GM10847 (cell line): Measurements from ENCODE around the gene SIRPA.

Source experiments
- POLR2A ChIP-seq: IDR thresholded peaks from 2 replicates; pipeline ENCODE4 v1.6.1; 2011; ENCODE audit not compliant: insufficient read length; ENCODE audit errors: extremely low read depth

Gene SIRPA

DNA sequence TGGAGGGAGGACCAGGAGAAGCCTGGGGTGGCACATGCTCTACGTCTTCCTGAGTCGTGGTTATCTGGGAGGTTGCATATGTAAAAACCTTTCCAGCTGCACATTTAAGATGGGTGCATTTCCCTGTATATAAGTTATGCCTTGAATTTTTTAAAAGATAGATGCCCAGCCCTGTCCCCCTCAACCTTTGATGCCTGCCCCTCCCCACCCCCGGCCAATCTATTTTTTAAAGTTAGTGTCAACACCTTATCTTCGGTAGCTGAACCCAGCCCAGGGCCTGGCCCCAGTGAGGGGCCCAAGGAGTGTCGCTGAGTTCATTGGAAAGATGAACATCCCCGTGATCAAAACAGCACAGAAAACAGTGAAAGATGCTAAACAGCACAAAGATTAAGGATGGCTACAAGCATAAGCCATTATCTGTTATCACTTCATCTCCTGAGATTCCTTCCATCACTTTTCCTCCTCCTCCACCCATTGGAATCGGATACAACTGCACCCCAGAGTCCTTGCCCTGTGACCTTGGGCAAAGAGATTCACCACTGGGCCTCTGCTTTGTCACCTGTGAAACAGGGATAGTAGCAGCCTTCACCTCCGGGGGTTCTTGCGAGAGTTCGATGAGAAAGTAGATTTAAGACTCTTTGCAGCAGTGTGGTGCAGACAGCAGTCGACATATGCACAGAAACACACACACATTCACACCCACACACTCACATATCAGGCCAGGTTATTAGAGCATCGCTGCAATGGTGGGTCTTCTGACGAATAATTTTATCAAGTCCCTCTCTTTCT is 47.5 kb downstream of the SIRPA start:
- no peak for TF ChIP-seq POLR2A

DNA sequence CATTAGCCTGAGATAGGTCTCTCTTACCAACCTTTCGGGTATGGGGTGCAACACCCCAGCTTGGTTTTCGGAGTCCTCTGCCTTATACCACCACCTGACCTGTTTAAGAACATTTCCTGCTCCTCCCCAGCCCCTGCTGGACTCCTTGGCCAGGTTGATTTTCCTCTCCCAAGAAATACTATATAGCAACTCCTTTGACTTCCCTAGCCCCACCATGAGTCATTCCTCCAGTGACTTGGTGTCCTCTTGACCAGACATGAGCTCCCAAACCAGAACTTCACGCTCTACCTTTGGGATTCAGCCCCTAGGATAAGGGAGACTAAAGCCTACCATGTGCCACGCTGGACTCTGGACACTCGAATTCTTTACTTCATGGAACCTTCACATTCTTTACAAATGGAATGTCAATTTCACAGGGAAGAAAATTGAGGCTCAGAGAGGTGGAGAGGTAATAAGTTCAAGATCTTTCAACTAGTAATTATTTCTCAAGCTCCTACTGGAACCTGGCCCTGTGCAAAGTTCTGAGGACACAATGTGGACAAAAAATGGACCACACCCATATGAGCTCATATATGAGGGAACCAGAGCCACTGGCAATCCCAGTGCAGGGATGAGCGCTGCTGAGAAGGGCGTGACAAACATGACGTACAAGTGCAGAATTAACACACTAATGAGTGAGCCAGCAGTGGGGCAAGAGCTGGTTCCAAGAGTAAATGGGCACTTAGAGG is 48.2 kb downstream of the SIRPA start:
- TF ChIP-seq POLR2A, result no peak

DNA sequence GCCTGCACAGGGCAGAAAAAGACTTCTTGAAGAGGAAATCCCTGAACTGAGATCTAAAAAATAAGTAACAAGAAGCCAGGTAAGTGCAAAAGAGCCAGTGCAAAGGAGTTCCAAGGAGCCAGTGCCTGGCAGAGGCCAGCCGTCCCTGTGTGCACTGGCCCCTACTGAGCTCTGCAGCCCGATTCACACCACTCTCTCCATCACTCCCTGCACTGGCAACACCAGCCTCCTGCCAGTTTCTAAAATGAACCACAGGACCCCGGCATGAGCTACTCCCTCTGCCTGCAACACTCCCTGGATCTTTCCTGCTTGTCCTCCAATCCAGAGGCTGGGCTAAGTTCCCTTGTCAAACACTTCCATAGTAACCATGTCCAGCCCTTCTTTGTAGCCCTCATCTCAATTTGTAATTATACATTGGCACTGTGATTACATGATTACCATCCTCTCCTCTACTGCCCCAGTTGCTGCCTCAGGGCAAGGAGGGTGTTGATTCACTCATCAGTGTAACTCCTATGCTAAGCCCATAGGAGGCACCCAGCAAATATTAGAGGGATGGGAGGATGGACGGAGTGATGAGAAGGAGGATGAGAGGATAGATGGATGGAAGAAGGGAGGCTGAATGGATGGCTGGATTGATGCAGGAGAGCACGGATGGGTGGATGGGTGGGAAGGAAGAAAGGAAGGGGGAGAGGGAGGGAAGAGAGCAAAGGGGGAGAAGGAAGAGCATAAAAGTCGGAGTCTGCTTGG is 49.3 kb downstream of the SIRPA start:
- no peak for TF ChIP-seq POLR2A

DNA sequence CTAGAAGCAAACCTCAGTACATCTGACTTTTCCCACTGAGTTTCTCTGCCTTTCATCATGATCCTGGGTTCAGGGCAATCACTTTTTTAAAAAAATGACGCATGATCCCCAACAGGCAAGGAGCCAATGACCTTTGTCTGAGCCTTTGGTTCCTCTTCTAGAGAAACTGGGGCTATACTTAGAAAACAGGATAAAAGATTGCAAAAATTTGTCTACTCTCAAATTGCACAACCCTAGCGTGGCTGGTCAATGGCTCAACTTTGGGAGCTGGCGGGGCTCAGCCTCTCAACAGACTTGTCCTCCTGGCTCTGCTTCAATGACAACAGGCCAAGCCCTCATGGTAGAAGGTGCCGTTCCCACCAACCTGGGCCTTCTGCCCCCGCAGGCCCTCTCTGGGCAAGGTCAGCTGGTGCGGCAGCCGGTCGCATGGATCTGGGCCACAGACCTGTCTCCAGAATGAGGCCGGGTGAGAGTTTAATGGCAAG is 50.0 kb downstream of the SIRPA start:
- TF ChIP-seq POLR2A, result no peak

DNA sequence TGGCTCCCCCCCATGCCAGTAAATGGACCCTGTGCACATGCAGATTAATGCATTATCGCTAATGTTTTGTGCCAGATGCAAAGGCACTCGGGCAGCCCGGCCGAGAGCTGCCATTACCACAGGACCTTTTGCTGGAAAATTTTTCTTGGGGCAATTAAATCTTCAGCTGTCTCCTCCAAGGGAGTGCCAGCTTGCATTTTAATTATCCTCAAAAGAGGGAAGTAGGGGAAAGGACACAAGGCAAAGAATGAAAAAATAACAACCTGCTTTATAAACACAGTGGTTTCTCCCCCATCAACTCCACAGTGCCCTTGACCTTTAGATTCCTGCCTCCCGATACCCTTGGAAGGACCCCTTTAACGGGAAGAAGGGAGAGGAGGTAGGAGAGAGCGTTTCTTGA is 50.5 kb downstream of the SIRPA start:
- TF ChIP-seq POLR2A, result no peak

DNA sequence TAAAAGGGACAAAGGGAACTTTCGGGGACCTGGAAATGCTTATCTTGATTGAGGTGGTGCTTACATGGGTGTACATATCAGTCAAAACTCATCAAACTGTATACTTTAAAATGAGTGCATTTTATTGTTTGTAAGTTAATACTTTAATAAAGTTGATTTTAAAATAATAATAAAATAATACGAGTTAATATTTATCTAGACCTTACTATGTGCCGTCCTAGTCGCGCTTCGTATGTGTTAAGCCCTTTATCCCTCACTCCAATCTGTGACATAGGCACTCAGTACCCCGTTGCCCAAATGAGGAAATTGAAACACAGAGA is 51.2 kb downstream of the SIRPA start:
- no peak for TF ChIP-seq POLR2A

DNA sequence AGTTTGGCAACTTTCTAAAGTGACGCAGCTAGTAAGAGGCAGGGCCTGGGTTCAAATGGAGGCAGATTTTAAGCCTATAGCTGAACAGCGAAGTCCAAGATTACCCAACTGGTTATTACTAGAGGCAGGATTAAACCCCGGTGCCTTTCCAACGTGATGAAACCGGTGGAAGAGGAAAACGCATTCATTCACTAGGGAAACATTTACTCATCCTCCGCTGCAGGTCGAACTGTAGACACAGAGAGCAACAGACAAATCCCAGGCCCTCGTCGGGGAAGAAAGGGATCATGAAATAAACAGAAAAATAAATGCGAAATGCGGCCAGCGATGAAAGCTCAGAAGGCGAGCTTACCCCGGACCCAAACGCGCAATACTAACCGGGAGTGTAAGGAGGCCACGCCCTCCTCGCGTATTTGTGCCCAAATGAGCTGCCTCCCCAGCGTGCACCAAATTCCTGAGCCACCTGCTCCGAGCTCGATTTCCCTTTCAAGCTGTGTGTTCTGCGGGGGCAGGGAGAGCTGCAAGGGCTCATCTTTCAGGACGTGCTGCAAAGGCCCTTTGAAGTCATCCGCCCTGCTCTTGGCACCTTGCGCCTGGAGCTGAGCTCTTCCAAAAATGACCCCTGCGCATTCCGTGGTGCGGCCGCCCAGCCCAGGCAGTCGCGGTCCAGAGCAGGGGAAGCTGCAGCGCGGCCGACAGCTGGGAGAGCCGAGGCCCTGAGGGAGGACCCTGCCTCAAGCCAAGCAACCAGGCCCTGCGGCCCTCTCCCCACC is 51.7 kb downstream of the SIRPA start:
- TF ChIP-seq POLR2A, result no peak

DNA sequence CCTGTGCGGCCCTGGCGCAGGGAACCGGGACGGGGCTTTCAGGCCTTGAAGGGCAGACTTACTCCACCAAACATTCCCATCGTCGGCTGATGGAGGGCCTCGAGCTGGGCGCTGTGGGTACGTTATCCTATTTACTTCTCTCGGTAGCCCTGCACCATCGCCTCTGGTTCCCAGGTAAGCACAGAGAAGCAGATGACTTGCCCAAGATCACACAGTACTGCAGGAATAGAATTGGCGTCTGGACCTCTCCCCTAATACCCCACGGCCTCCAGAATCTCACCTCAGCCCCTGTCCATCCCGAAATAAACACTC is 52.3 kb downstream of the SIRPA start:
- no peak for TF ChIP-seq POLR2A

DNA sequence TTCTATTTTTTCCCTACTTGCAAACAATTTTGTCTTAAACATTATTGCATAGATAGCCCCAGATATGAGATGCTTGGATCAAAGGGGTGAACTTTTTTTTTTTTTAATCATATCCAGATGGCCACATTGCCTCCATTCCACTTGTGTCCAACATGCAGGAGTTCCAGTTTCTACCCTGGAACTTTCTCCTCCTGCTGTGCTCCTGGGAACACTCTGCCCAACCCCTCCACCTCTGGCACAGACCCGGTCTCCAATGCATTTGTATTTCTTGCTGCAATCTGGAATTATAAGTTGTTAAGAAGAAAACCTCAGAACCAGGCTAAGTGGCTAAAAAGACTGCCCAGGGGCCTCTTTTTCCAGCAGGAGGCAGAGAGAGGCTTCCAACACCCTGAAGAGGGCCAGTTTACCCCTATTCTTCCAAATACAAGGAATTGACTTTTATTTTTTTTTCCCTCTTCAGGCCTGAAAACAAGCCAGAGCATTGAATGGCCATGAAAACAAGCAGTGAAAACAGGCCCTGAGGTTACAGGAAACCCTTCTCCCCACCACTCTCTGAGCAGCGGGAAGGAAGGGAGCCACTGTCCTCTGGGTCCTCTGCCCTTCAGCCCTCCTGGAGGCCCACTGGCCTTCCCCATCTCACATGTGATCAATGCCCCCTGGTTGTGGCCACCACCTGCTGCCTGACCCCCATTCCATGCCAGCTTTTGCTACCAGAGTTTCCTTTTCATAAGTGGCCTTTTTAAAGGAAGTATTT is 54.3 kb downstream of the SIRPA start:
- no peak for TF ChIP-seq POLR2A

DNA sequence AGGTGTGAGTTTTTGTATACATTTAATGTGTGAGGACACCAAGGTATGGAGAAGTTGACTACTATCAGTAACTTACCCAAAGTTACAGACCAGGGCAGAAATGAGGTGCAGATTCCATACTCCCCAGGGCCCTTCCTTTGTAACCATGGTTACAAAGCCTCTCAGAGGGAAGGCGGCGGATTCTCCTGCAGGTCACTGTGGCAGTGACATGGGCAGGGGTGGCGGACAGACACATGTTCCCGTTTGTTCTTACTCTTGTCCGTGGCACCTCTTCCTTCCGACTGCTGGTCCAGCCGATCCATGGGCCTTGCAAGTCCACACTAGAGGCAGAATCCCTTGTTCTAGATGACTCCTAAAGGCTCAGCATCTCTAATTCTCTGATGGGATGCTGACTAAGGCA is 55.6 kb downstream of the SIRPA start:
- no peak for TF ChIP-seq POLR2A

DNA sequence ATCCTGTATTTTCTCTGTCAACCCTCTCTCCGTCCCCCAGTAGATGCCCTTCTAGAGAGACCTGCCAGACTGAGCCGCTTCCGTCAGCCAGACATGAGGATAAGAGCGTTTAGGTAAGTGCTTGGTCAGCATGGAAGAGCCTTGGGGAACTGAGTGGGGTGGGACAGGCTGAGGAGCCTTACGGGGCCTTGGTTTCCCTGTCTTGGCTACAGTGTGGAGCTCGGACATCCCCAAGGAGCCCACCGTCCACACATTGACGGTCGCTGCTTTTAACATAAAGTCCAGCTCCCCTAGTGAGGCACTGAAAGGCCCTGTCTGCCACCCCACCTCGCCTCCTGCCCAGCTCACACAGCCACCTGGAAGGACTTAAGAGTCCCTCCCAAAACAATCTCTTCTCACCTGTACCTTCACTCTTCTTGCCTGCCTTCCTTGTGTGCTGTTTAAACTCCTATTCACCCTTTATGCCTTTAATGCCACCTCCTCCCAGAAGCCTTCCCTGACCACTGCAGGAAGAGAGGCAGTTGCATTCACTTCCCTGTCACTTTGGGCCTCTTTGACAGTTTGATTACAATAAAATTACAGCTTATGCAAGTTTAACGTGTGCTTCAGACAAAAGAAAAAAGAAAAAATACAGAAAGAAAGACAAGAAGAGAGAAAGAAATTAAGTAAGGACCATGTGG is 56.4 kb downstream of the SIRPA start:
- no peak for TF ChIP-seq POLR2A

DNA sequence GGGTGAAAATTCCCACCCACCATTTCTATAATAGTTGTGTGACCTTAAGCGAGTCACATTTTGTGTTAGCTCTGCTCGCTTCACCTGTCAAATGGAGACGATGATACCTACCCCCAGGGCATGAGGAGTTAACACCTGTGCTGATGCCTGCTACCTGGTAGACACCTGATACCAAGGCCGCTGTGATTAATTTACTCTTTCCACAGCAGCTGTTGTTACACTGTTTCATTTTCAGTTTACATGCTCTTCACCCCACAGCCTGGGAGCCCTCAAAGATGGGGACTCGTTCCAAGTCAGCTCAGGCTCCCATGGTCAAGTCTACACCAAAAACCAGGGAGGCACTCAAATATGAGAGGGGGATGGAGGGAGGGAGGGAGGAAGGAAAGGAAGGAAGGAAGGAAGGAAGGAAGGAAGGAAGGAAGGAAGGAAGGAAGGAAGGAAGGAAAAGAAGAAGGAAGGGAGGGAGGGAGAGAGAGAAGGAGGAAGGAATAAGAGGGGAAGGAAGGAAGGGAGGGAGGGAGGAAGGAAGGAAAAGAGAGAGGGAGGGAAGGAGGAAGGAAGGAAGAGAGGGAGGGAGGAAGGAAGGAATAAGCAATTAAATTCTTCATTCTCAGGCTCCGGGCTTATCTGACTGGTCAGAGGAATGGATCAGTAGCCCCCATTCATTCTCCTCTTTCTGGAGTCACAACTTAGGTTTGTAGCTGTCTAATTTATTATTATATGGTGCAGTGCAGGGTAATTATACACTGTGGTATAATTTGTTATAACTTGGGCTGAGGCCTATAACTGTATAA is 57.7 kb downstream of the SIRPA start:
- no peak for TF ChIP-seq POLR2A

DNA sequence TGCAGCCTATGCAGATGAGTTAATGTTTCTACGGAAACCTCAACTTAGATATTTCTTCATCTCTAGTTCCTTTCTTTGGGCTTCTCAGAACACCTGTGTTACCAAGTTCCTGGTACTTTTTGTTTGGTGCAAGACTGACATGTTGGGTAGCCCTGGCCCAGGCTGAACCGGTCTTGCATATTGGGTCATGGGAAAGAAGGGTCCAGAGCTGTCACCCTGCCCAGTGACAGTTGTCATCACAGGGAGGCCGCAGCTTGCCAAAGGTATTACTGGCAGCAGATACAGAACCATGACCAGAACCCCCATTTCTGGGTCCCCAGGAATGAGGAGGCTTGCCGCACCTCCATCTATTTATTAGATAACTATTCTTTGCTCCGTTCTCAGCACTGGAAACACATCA is 58.4 kb downstream of the SIRPA start:
- TF ChIP-seq POLR2A, result no peak
